OCI-LY3 (cell line): ENCODE data around the gene CAMTA1.

Experiments used
- CTCF ChIP-seq: fragments of 200-600, 300-600 bp; sonication (generic); IDR thresholded peaks from 2 replicates; pipeline ENCODE4 v1.5.1; 2014; ENCODE audit warnings: antibody characterized with exemption, low read length, low read depth
- EZH2phosphoT487 ChIP-seq: fragments of 200-600 bp; shearing (Covaris generic); IDR thresholded peaks from 2 replicates; pipeline ENCODE4 v1.6.1; 2018; ENCODE audit warnings: antibody characterized with exemption, mixed run types, low read depth

DNA sequence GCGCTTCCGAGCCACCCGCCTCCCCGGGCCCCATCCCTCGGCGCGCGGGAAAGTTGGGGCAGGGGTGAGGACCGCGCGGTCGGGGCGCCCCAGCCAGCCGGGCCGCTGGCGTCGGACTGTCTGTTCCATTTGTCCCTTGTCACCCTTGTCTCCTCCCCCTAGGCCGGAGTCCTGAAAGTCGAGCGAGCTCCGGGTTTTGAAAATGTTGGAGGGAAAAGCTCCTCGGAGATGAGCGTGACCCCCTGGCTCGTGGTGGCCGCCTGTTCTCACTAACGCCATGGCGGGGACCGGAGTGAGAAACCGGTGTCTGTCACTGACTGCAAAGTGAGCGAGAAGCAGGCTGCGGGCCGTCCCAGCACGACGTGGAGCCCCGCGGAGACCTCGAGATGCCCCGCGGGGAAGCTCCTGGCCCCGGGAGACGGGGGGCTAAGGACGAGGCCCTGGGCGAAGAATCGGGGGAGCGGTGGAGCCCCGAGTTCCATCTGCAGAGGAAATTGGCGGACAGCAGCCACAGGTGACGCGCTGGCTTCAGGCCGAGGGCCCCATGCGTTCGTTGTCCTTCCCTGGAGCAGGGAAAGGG, 999.3 kb downstream of the CAMTA1 start:
- TF ChIP-seq CTCF, result no peak
- TF ChIP-seq EZH2phosphoT487, result no peak
